Brain microvascular endothelial cell (primary cell): ENCODE results near the gene SCAMP2.

ENCODE experiments used
- DNase-seq: peaks from one replicate; pipeline ENCODE4 v3.0.0-alpha.2; 2020
- H3K27ac ChIP-seq: fragments of 250-450 bp; sonication (Bioruptor Pico); 2 replicates; pipeline ENCODE4 v1.5.1; 2020; ENCODE audit warnings: mild to moderate bottlenecking, moderate library complexity
- H3K27me3 ChIP-seq: fragments of 250-450 bp; sonication (Bioruptor Pico); replicated peaks from 2 replicates; pipeline ENCODE4 v1.5.1; 2020; ENCODE audit warnings: mild to moderate bottlenecking
- H3K36me3 ChIP-seq: fragments of 250-450 bp; sonication (Bioruptor Pico); replicated peaks from 2 replicates; pipeline ENCODE4 v1.5.1; 2020; ENCODE audit warnings: mild to moderate bottlenecking
- H3K4me3 ChIP-seq: 2 replicates; pipeline ENCODE4 v1.5.1; 2011; ENCODE audit warnings: low read depth, mild to moderate bottlenecking, control low read depth, low read length, moderate library complexity
- in situ Hi-C: cut with HindIII; loops from 2 replicates; pipeline ENCODE4 v1.10.0; 2017; ENCODE audit warnings: low sequenced_read_pairs, low pct_ligation_motif_present
- TF ChIP-seq, protein P1 (sequence below): IDR thresholded peaks from 2 replicates; pipeline ENCODE4 v1.5.1; 2011; ENCODE audit warnings: low read depth, mild to moderate bottlenecking, moderate library complexity, low read length, control low read depth, inconsistent platforms; ENCODE audit errors: missing control alignments

The SCAMP2 gene

DNA sequence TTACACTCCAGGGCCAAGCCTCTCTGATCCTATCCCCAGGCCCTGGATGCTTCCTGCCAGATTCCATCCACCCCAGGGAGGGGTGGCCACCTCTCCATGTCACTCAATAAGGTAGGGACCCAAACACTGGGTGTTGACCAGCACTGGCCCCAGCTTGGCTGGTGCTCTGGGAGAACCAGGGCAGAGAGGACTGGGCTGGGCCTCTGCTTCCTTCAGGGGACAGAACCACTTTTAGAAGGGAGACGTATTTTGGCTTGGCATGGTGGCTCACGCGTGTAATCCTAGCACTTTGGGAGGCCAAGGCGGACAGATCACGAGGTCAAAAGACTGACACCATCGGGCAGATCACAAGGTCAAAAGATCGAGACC, 51.4 kb downstream of the SCAMP2 start:
- TF ChIP-seq, protein P1, sequence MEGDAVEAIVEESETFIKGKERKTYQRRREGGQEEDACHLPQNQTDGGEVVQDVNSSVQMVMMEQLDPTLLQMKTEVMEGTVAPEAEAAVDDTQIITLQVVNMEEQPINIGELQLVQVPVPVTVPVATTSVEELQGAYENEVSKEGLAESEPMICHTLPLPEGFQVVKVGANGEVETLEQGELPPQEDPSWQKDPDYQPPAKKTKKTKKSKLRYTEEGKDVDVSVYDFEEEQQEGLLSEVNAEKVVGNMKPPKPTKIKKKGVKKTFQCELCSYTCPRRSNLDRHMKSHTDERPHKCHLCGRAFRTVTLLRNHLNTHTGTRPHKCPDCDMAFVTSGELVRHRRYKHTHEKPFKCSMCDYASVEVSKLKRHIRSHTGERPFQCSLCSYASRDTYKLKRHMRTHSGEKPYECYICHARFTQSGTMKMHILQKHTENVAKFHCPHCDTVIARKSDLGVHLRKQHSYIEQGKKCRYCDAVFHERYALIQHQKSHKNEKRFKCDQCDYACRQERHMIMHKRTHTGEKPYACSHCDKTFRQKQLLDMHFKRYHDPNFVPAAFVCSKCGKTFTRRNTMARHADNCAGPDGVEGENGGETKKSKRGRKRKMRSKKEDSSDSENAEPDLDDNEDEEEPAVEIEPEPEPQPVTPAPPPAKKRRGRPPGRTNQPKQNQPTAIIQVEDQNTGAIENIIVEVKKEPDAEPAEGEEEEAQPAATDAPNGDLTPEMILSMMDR = no peak

GRCh38 chr15:74821091-74821789, 51.9 kb downstream of the SCAMP2 start:
- in situ Hi-C loops = no loop called here
- Histone ChIP-seq H3K4me3 (no peak overlapping the region), H3K27me3 (peaks cover 7% of the 10 kb centered on the region), H3K36me3 (no peaks in the 10 kb centered on the region), H3K27ac (no peak overlapping the region)
- TF ChIP-seq, protein P1 = no peak
- DNase-seq = no peak

More for the DNA sequence above, 51.4 kb downstream of the SCAMP2 start:
- no peak for DNase-seq
- Histone ChIP-seq H3K27ac (no peak overlapping the region), H3K4me3 (no peak overlapping the region), H3K27me3 (peaks cover 10% of the 10 kb centered on the region), H3K36me3 (no peaks in the 10 kb centered on the region)
- in situ Hi-C loops = no loop called here

- no peak overlapping the region for H3K27ac ChIP-seq
- TF ChIP-seq, protein P1 = no peak
- H3K36me3 ChIP-seq = no peaks in the 10 kb centered on the region
- no peak overlapping the region for H3K4me3 ChIP-seq
- in situ Hi-C loops = no loop called here
- DNase-seq = no peak
- peaks cover under 1% of the 10 kb centered on the region for H3K27me3 ChIP-seq
Observed at GRCh38 chr15:74820056-74820455, 53.1 kb downstream of the SCAMP2 start.

DNA sequence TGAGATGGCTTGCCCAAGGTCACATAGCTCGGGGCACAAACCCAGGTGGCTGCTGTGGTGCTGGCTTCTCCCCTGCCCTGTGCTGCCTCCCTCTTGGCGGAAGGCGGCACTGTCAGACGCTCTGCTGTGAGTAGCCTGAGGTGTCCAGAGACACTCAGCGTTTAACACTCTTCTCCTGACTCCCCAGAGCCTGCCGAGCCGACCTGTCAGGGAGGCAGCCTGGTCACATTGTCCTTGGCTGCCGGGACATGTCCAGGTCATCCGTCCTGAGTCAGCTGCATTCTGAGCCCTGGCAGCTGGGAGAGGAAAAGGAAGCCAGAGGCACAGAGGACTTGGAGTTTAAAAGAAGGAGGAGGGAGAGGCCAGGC, 55.8 kb downstream of the SCAMP2 start:
- DNase-seq = peak; percentile 5
- TF ChIP-seq, protein P1 = peak; percentile 37
- H3K36me3 ChIP-seq = no peaks in the 10 kb centered on the region
- H3K27me3 ChIP-seq = no peaks in the 10 kb centered on the region
- in situ Hi-C loops = no loop called here
- H3K4me3 ChIP-seq = no peak overlapping the region
- H3K27ac ChIP-seq = no peak overlapping the region

GRCh38 chr15:74816624-74817369, 56.4 kb downstream of the SCAMP2 start:
- no peak overlapping the region for H3K27ac ChIP-seq
- no peaks in the 10 kb centered on the region for H3K27me3 ChIP-seq
- no peak overlapping the region for H3K4me3 ChIP-seq
- DNase-seq = no peak
- in situ Hi-C loops = no loop called here
- TF ChIP-seq, protein P1 = no peak
- H3K36me3 ChIP-seq = no peaks in the 10 kb centered on the region

DNA sequence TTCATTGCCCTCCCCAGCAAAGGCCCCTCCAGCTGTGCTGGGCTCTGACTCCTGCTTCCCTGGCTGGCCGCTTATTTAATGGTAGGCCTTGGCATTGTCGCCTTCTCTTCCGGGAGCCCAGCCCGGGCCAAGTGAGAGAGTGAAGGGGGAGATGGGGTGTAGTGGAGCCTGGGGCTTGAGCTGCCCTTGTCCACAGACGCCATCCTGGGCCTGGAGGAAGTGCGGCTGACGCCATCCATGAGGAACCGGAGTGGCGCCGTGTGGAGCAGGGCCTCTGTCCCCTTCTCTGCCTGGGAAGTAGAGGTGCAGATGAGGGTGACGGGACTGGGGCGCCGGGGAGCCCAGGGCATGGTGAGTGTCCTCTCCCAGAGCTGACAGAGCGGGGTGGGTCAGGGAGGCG, 57.2 kb downstream of the SCAMP2 start:
- in situ Hi-C loops = no loop called here
- no peak for DNase-seq
- Histone ChIP-seq H3K36me3 (no peaks in the 10 kb centered on the region), H3K4me3 (no peak overlapping the region), H3K27me3 (no peaks in the 10 kb centered on the region), H3K27ac (no peak overlapping the region)
- TF ChIP-seq, protein P1 = no peak
